Hepatic stellate cell (primary cell): Measurements from ENCODE around the gene GSTT2B.
"Not testable (repeated sequence)": the region's sequence is repeated elsewhere in the genome, so short reads cannot be mapped to it uniquely, and the experiment has no call there.

Experiments
- DNase-seq: peaks from one replicate; pipeline ENCODE4 v3.0.0; 2011; ENCODE audit warnings: low spot score

GSTT2B gene

DNA sequence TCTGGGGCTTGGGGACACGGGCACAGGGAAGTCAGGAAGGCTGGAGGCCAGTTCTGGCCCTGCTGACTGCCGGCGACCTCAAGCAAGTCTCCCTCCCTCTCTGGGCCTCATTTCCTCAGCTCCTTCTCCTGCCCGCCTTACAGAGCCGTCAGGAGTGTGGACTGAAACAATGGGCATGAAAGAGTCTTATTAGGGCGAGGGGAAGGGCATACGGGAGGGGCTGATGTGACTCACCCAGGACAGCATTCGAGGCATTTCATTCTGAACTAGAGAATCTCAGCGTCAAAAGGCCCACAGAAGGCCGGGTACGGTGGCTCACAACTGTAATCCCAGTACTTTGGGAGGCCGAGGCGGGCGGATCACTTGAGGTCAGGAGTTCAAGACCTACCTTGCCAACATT is 20.8 kb downstream of the GSTT2B start:
- not testable (repeated sequence) for DNase-seq

DNA sequence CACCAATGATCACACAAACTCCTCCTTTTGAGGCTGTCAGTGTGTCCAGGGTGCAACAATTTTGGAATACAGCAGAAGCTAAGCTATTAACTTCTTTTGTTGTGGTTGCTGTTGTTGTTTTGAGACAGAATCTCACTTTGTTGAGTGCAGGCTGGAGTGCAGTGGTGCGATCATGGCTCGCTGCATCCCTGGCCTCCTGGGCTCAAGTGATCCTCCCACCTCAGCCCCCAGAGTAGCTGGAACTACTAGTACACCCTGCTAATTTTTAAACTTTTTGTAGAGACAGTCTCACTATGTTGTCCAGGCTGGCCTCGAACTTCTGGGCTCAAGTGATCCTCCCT is 22.0 kb downstream of the GSTT2B start:
- DNase-seq = no peak

DNA sequence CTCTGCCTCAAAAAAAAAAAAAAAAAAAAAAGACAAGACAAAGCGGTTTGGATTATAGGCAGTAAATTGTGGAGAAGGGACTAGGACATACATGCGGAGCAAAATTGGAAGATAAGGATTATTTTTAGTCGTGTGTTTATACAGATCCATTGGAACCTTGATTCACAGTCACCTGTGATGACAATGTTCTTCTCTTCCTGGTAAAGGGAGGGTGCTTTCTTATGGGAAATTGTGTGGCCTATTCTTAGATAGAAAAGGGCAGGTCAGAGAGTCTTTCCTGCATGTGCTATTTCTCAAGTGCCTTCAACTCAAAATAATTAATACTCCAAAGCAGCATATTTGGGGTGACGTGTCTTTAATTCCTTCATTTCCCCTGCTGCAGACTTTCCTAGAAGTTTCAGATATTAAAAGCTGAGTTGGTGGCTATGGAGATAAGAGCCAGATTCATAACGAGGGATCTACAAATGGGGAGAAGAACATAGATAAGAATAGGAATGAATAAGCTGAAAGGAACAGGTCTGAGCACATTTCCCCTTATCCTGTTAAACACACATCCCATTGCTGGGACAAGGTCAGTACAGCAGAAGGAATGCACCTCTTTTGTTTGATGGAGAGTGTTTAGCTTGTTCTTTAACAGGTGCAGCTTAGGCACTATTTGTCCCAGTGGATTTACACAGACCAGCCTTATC is 22.5 kb downstream of the GSTT2B start:
- DNase-seq = no peak

DNA sequence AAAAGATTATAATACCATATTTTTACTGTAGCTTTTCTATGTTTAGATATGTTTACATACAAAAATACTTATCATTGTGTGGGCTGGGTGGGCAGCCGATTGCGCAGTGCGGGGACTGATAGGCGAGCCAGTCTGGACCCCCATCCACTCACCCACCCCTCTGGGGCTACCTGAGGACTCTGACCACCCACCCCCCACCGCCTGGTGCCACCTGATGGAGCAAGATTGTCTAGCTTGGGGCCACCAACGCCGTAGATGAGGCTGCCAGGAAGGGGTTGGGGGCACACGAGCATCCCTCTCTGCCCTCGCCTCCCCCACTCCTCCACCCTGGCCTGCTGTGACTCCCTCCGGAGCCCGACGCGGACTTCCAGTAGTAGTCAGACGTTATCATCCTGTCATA is 34.4 kb downstream of the GSTT2B start:
- no peak for DNase-seq

DNA sequence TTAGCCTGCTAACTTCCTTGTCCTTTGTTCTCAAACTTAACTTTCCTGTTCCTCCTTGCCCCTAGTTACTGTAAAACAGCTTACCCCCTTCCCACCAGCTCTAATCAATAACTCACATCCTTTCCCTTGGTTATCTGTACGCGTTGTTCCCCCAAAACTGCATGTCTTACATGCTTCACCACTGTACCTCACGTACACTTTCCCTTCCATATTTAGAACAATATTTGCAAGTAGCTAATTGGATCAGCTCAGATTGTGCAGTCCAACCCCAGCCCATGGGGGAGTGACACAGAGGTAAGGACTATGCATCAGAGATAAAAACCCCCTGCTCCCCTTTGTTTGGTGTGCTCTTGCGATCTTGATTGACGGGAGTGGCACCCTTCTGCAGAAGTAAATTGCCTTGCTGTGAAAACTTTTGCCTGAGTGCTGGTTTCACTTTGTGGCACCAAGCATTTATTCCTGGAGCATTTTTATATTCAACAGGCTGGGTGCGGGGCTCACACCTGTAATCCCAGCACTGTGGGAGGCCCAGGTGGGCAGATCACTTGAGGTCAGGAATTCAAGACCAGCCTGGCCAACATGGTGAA is 35.9 kb downstream of the GSTT2B start:
- DNase-seq = no peak

DNA sequence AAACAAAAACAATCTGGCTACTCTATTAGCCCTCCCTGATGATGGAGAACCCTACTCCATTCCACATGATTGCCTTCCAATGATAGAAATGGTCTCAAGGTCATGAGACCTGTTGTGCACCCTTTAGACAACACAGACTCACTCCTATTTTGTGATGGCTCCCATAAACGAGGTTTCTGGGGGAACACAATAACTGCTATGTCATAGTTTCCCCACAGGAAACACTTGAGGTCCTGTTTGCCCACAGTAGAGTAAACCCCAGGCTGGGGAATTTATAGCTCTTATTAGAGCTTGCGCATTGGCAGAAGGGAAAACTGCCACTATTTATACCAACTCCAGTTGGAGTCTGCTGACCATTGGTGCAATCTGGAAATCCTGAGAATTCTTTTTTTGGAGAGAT is 38.1 kb downstream of the GSTT2B start:
- no peak for DNase-seq

DNA sequence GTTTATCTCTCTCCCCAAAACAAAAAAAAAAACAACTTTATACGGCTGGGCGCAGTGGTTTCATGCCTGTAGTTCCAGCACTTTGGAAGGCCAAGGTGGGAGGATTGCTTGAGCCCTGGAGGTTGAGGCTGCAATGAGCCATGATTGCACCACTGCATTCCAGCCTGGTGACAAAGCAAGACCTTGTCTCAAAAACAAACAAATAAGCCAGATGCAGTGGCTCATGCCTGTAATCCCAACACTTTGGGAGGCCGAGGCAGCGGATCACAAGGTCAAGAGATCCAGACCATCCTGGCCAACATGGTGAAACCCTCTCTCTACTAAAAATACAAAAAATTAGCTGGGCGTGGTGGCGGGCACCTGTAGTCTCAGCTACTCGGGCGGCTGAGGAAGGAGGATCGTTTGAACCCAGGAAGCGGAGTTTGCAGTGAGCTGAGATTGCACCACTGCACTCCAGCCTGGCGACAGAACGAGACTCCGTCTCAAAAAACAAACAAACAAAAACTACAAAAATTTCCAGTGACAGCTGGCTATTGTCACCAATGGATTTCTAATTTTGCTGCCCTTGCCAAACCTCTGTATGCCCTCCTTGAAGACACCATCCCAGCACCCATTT is 39.3 kb downstream of the GSTT2B start:
- DNase-seq = not testable (repeated sequence)

DNA sequence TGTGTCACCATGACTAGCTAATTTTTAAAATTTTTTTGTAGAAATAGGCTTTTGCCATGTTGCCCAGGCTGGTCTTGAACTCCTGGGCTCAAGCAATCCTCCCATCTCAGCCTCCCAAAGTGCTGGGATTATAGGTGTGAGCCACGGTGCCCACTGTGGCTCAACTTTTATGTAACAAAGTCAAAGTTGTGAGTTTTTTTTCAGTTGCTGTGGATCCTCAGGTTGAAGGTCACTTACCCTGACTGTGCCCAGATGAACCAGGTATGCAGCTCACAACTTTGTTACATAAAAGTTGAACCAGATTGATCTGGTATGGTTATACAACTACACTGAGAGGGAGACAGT is 40.8 kb downstream of the GSTT2B start:
- DNase-seq = not testable (repeated sequence)

DNA sequence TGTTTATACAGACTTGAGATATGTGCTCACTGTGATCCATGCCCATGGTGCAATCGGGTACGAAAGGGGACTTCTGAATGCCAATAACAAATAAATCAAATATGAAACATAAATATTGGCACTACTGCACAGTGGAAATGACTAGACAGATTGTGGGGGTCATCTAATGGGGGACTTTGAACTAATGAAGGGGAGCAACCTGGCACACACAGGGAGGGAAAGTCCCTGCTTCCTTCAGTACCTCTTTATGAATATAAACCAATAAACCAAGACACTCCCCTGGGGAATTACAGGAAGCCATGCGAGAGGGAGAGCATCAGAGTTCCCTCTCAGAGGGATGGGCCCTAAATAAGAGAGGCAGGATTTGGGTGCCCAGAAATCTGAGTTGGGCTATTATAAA is 45.7 kb downstream of the GSTT2B start:
- no peak for DNase-seq

DNA sequence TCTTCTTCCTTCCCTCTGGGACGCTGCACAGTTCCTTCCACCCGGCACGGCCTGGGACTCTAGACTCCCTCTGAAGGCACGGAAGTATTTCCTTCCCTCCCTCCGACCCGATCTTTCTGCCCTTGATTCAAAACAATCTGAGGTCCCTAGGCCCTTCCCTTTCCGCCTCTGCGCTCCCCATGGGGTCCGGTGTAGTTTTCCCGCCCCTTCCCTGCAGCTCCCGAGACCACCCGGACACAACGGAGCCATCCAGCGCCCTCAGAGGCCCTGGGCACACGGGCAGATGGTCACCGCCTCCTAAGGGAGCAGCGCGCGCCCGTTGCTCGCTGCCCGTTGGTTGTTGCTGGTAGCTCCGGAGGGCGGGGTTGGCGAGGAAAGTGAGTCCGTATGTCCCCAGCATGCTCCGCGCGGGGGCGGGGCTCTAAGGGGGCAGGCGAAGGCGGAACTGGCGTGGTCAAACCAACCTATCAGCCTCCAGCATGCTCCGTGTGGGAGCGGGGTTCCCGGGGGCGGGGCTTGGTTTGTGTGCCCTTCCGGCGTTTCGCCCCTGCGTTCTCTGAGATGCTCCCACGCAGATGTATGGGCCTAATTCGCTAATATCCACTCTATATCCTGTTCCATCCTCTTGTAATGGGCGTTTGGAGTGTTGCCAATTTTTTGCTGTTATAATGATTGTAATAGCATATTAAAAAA is 47.2 kb downstream of the GSTT2B start:
- DNase-seq = peak; percentile 99

DNA sequence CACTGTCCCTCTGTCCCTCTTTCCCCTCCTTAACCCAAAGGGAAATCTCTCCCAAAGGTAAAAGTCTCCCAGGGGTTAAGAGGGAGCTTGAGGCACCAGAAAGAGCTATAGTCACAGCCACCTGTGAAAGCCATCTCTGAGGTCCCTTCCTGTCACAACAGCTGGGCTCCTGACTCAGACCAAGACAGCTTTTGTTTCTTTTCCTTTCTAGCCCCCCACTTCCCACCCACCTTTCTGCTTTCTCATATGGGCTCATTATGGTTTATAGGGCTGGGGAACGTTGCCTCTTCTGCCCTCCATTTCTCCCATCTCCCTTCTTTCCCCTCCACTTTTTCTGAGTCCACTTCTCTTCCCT is 47.7 kb downstream of the GSTT2B start:
- DNase-seq = no peak

DNA sequence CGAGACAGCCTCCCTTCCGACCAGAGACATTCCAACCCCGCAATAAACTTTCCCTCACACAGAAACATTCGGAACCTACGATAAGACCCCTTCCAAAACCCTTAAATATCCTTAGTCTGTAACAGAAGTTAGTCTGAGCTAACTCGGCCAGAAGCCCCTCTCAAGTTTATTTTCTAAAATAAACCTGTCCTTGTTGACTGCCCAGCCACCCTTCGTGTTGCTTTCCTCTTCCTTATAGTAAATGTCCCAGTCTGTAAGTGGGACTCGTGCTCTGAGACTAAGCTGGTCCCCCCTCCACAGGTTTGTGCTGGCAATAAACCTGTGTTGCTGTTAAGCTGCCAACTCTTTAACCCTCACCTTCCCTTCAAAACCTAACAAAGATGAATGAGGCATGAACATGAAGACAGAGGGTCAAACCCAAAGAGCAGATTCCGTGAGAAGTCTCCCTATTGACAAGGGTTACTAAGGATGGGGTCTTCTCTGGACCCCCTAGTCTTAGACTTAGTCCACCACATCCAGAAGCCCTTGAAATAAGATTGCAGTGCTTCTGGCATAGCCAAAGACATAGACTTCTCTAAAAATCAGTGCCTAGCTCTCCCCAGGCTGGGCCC is 48.6 kb downstream of the GSTT2B start:
- no peak for DNase-seq

DNA sequence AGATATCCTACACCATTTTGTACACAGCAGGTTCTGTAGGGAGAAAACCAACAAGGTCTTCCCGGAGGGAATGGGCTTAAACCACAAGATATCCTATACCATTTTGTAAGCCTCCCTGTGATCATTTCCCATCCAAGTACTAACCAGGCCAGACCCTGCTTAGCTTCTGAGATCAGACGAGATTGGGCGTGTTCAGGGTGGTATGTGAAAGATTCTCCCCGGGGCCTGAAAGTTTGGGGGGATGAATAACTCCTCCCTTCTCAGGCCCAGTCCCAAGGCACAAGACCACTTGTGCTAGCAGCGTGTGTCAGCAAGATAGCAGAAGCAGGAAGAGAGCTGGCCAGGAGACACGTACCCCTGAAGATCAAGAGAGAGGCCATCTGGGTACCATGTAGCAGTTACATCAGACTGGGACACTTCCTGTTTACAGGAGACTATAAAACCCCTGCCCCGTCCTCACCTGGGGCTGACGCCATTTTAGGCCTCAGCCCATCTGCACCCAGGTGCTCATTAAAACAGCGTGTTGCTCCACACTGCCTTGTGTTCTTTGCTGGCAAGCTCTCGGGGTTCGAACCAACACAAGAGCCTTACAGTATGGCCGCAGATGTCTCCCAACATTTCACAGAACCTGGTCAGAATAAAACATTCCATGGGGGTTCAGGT is 49.5 kb downstream of the GSTT2B start:
- DNase-seq = no peak

DNA sequence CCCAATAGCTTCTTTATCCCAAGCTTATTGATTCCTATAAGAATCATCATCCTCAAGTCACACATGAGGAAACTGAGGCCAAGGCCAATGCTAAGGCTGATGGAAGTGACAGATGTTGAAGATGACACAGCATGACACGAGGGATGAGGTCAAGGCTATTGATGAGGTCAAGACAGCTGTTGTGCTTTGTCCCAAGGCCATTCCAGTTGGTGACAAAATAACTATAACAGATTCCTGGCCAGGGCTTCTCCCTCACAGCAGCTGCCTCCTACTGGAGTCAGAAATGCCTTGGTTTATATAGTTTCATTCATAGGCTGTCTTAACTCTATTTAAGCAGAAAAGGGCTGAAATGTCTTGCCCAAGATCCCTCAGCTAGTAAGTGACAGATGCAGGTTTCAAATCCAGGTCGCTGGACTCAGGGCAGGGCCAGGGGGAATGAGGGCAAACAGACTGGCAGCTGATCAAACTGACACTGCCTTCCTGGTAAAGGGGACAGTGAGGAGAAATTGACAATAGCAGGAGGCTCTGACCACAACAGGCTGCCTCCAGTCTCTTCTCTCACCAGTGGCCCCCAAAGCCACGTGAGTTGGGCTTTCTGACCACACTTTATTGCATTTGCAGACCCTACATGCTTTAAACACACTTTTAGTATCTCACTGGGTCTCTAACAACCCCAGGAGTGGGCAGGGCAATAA is 50.4 kb downstream of the GSTT2B start:
- no peak for DNase-seq

DNA sequence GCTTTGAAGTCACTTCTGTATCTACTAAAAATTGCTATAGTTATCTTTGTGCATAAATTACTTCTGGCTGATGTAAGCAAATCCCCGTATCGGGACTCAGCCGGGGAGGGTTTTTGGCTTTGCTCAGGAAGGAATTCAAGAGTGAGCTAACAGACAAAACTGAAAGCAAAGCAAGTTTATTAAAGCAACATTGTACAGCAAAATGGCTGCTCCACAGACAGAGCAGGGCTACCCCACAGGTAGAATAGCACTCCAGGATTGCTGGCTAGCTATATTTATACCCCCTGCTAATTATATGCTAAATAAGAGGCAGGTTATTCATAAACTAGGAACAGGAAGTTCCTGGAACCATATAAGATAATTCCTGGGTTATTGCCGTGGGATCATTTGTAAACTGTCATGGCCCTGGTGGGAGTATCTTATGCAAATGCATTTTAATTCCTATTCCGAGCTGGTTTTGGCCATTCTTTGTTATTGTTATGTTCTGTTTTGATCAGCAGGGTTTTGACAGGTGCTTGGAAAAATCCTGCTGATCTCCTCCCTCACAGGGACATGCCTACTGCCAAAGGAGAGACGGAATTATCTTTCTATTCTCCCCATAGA is 51.6 kb downstream of the GSTT2B start:
- DNase-seq = peak; percentile 46

DNA sequence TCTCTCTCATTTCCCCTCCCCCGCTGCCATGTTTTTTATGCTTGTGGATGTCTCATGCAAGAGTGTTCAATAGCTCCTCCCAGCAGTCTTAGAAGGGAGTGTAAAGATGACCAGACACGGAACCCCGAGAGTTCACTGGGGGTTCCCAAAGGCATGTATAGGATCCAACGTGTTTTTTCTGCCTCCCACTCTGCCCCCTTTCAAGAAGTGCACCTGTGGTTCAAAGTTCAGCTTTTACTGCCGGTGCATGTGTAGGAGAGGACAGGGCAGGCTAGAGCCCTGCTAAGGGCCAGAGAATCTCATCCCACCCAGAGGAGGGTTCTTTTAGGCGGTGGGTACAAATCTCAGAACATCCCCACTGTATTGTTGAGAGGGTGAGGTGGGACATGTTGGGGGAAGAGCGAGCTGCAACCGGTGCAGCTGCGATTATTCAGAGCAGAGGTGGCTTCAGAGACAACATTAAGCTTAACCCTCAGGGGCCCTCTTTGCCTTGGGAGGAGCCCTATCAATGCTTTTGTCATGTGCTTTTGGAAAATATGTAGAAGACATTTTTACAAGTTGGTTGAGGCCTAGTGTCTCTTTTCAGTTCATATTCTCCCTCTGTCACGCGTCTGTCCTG is 52.3 kb downstream of the GSTT2B start:
- no peak for DNase-seq

DNA sequence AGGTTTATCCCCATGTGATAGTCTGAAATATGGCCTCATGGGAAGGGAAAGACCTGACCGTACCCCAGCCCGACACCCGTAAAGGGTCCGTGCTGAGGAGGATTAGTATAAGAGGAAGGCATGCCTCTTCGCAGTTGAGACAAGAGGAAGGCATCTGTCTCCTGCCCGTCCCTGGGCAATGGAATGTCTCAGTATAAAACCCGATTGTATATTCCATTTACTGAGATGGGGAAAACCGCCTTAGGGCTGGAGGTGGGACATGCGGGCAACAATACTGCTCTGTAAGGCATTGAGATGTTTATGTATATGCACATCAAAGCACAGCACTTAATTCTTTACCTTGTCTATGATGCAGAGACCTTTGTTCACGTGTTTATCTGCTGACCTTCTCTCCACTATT is 53.6 kb downstream of the GSTT2B start:
- not testable (repeated sequence) for DNase-seq
